ENCODE data around the gene PLPP4.

Gene PLPP4

DNA sequence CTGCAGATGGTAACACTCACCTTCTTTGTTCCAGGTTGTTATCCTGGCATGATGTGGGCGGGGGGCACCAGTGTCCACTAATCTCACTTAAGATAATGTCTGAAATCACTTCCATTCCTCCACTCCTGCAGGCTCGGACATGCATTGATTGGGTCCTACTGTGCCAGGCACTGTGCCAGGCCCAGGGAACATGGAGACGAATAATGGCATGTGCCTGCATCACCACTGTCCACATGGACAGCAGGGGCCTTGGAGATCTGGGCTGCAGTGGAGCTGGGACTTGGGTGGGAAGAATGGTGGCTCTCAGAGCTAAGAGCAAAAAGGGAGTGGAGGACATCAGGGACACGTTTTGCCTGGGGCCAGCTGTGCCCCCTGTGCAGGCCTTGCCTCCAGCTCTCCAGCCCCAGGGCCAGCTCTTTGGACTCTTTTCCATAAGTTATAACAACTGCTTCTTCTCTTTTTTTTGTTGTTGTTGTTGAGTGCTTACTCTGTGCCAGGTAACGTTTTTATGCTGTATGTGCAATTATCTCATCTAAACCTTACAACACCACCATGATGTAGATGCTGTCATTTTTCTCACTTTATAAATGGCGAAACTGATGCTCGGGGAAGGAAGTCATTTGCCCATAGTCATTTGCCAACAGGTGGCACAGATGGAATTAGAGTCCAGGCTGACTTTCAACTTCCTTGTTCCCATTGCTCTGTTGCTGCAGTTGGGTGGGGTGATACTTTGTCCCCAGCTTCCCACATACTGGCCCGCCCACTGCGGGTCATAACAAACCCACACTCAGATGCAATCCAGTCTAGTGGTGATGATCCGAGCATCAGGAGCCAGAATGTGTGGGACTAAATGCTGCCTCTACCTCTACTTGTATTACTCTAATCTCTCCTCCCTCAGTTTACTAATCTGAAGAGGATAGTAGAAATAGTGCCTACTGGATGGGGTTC lies 19.1 kb downstream of the PLPP4 start:
- no peak overlapping the region for H3K4me3 ChIP-seq (ENCODE audit: low read length)
- no peak overlapping the region for H3K9ac ChIP-seq (ENCODE audit: low read depth, low read length)
- no peaks in the 10 kb centered on the region for H3K36me3 ChIP-seq (ENCODE audit: insufficient read depth, low read length)
- H3K27me3 ChIP-seq (ENCODE audit: insufficient read depth, low read length) = no peaks in the 10 kb centered on the region
- no peak overlapping the region for H3K27ac ChIP-seq (ENCODE audit: low read depth, low read length)
- WGBS = 88% methylated on average over 10 of the region's 10 CpGs
- H3K9me3 ChIP-seq (ENCODE audit: insufficient read depth, low read depth, low read length) = peaks cover 4% of the 10 kb centered on the region; the same call in 1 of the 2 replicates
- H3K4me1 ChIP-seq (ENCODE audit: insufficient read depth, low read length) = no peaks in the 10 kb centered on the region

DNA sequence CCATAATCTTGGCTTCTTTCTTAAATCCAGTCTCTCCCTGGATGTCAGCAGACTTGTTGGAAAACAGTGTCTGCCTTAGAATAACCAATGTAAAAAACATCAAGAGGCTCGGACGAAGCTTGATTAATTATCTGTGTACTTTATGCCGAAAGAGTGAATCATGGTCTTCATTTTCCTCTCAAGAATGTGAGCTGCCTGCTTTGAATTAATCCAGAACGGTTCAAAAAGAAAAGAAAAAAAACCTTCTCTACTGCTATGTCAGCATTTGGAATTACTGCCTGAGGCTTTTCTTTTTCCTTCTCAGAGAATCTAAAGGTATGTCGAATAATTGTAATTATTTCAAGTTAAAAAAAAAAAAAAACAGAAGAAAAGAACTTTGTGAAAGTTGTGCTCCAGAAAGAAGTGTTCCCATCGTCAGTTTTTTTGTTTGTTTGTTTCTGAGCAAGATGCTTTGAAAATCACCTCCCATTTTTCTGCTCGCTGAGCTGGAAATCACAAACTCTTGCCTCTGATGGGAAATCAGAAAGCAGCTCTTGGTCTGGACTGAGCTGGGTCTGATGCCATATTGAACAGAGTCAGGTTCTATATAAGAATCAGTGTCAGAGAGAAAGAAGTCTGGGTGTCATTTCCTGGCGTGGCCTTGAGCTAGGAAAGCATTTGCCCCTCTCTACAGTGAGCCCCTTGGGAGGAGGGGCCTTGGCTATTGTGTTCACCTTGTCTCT lies 20.2 kb downstream of the PLPP4 start:
- WGBS = 85% methylated on average over 6 of the region's 8 CpGs
- Histone ChIP-seq H3K4me3 (ENCODE audit: low read length) (no peak overlapping the region), H3K9ac (ENCODE audit: low read depth, low read length) (no peak overlapping the region), H3K9me3 (ENCODE audit: insufficient read depth, low read depth, low read length) (no peaks in the 10 kb centered on the region), H3K4me1 (ENCODE audit: insufficient read depth, low read length) (no peaks in the 10 kb centered on the region), H3K27ac (ENCODE audit: low read depth, low read length) (no peak overlapping the region), H3K36me3 (ENCODE audit: insufficient read depth, low read length) (no peaks in the 10 kb centered on the region), H3K27me3 (ENCODE audit: insufficient read depth, low read length) (no peaks in the 10 kb centered on the region)

DNA sequence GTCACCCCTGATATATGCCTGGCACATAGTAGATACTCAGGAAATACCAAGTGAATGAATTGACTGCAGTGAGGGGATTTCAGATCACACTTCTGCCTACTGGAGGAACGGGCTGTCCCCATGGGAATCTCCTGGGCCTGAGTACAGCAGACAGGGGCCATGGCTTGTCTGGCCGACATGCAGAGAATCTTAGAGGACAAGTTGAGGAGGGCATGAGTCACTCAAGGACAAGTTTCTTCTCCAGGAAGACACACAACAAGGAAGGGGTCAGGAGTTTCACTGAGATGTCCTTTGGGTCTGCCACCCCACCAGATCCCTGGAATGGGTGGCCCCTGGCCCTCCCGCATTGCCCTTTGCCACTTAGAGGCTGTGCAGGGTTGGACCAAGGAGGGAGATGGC lies 20.7 kb downstream of the PLPP4 start:
- 92% methylated on average over 3 of the region's 3 CpGs for WGBS
- Histone ChIP-seq H3K4me3 (ENCODE audit: low read length) (no peak overlapping the region), H3K9ac (ENCODE audit: low read depth, low read length) (no peak overlapping the region), H3K4me1 (ENCODE audit: insufficient read depth, low read length) (no peaks in the 10 kb centered on the region), H3K27ac (ENCODE audit: low read depth, low read length) (no peak overlapping the region), H3K27me3 (ENCODE audit: insufficient read depth, low read length) (no peaks in the 10 kb centered on the region), H3K9me3 (ENCODE audit: insufficient read depth, low read depth, low read length) (no peaks in the 10 kb centered on the region), H3K36me3 (ENCODE audit: insufficient read depth, low read length) (no peaks in the 10 kb centered on the region)

DNA sequence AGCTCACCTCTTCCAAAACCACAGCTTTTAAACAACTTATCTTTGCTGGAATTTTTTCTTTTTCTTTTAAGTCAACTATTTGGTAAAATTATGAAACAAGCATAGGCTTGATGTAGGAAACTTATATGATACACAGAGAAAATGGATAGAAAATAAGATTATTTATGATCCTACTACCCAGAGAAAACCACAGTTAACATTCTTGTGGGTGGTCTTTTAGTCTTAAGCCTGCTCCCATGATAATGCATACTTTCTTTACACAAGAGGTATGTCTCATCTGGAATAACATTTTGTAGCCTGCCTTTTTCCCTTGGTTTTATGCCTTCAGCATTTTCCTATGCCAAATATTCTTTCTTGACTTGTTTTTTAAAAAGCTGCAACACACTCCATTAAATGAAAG lies 21.4 kb downstream of the PLPP4 start:
- Histone ChIP-seq H3K27me3 (ENCODE audit: insufficient read depth, low read length) (no peaks in the 10 kb centered on the region), H3K36me3 (ENCODE audit: insufficient read depth, low read length) (no peaks in the 10 kb centered on the region), H3K4me3 (ENCODE audit: low read length) (no peak overlapping the region), H3K4me1 (ENCODE audit: insufficient read depth, low read length) (no peaks in the 10 kb centered on the region), H3K9me3 (ENCODE audit: insufficient read depth, low read depth, low read length) (no peaks in the 10 kb centered on the region), H3K9ac (ENCODE audit: low read depth, low read length) (no peak overlapping the region), H3K27ac (ENCODE audit: low read depth, low read length) (no peak overlapping the region)

DNA sequence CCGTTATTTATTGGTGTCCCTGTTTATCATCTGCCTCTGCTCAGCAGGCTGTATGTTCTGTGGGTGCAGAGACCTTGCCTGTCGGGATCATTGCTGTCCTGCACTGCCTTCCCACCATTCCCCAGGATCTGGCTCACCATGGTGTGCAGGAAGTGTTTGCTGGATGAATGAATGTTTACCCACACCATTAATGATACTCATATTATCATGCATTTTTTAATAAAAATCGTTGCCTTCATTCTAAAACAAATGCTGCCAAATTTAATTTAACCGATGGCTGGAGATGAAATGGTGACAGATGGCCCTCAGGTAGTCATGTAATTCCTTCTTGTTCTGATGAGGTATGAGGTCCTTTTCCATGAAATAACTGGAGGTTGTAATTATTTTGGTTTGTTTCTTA lies 22.5 kb downstream of the PLPP4 start:
- no peaks in the 10 kb centered on the region for H3K27me3 ChIP-seq (ENCODE audit: insufficient read depth, low read length)
- WGBS = 96% methylated on average over 4 of the region's 4 CpGs
- H3K4me3 ChIP-seq (ENCODE audit: low read length) = no peak overlapping the region
- no peak overlapping the region for H3K27ac ChIP-seq (ENCODE audit: low read depth, low read length)
- no peak overlapping the region for H3K9ac ChIP-seq (ENCODE audit: low read depth, low read length)
- H3K9me3 ChIP-seq (ENCODE audit: insufficient read depth, low read depth, low read length) = no peaks in the 10 kb centered on the region
- no peaks in the 10 kb centered on the region for H3K36me3 ChIP-seq (ENCODE audit: insufficient read depth, low read length)
- no peaks in the 10 kb centered on the region for H3K4me1 ChIP-seq (ENCODE audit: insufficient read depth, low read length)

DNA sequence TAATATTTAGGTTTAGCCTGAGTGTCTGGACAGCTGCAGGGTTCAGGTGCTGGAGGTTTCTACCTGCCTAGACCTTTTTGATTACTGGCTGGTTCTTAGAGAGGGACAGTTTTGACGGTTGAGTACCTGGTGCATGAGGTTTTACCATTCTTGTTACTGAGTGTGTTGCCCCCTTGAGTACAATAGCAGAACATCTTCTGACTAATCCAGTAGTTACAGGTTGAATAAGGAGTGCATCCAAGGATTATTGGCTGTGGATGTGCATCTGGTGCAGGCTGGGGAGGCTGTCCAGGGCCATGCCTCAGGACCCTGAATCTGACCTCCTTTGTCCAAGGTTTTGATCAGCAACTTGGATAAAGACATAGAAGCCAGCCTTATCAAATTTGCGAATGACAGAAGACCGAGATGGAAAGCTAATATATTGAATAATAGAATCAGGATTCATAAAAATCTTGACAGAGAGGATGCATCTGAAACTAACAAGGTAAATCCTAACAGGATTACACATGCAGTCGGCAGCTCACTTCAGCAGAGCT lies 23.1 kb downstream of the PLPP4 start:
- H3K4me3 ChIP-seq (ENCODE audit: low read length) = no peak overlapping the region
- H3K9me3 ChIP-seq (ENCODE audit: insufficient read depth, low read depth, low read length) = no peaks in the 10 kb centered on the region
- no peaks in the 10 kb centered on the region for H3K4me1 ChIP-seq (ENCODE audit: insufficient read depth, low read length)
- no peaks in the 10 kb centered on the region for H3K27me3 ChIP-seq (ENCODE audit: insufficient read depth, low read length)
- no peak overlapping the region for H3K27ac ChIP-seq (ENCODE audit: low read depth, low read length)
- H3K9ac ChIP-seq (ENCODE audit: low read depth, low read length) = no peak overlapping the region
- no peaks in the 10 kb centered on the region for H3K36me3 ChIP-seq (ENCODE audit: insufficient read depth, low read length)
- 84% methylated on average over 4 of the region's 4 CpGs for WGBS

DNA sequence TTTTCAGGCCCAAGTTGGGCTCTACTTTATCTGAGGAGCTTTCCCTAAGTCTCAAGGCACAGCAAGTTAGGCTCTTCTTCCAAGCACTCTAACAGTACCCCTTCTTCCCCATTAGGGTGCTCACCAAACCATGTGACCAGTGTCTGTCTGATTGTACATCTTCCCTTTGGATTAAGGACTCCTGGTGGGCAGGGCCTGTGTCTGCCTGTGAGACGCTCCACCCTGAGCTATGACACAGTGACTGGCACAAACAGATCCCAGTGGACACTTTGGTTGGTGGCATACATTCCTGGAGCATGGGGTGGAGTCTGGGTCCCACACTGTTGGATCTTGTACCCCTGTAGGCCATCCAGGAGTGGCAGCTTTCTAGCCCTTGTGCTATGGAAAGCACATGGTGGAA lies 23.8 kb downstream of the PLPP4 start:
- no peaks in the 10 kb centered on the region for H3K27me3 ChIP-seq (ENCODE audit: insufficient read depth, low read length)
- no peak overlapping the region for H3K4me3 ChIP-seq (ENCODE audit: low read length)
- no peaks in the 10 kb centered on the region for H3K9me3 ChIP-seq (ENCODE audit: insufficient read depth, low read depth, low read length)
- WGBS = 90% methylated on average over 1 of the region's 1 CpG
- no peak overlapping the region for H3K27ac ChIP-seq (ENCODE audit: low read depth, low read length)
- no peaks in the 10 kb centered on the region for H3K4me1 ChIP-seq (ENCODE audit: insufficient read depth, low read length)
- H3K36me3 ChIP-seq (ENCODE audit: insufficient read depth, low read length) = no peaks in the 10 kb centered on the region
- no peak overlapping the region for H3K9ac ChIP-seq (ENCODE audit: low read depth, low read length)

DNA sequence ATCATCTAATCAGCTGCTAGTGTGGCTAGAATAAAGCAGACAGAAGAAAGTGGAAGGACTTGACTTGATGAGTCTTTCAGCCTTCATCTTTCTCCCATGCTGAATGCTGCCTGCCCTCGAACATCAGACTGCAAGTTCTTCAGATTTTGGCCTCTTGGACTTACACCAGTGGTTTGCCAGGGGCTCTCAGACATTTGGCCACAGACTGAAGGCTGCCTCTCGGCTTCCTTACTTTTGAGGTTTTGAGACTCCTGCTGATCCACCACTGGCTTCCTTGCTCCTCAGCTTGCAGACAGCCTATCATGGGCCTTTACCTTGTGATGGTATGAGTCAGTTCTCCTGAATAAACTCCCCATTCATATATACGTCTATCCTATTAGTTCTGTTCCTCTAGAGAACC lies 26.0 kb downstream of the PLPP4 start:
- Histone ChIP-seq H3K4me3 (ENCODE audit: low read length) (no peak overlapping the region), H3K27me3 (ENCODE audit: insufficient read depth, low read length) (no peaks in the 10 kb centered on the region), H3K4me1 (ENCODE audit: insufficient read depth, low read length) (no peaks in the 10 kb centered on the region), H3K36me3 (ENCODE audit: insufficient read depth, low read length) (no peaks in the 10 kb centered on the region), H3K9ac (ENCODE audit: low read depth, low read length) (no peak overlapping the region), H3K9me3 (ENCODE audit: insufficient read depth, low read depth, low read length) (no peaks in the 10 kb centered on the region), H3K27ac (ENCODE audit: low read depth, low read length) (no peak overlapping the region)
- WGBS = 88% methylated on average over 2 of the region's 3 CpGs

DNA sequence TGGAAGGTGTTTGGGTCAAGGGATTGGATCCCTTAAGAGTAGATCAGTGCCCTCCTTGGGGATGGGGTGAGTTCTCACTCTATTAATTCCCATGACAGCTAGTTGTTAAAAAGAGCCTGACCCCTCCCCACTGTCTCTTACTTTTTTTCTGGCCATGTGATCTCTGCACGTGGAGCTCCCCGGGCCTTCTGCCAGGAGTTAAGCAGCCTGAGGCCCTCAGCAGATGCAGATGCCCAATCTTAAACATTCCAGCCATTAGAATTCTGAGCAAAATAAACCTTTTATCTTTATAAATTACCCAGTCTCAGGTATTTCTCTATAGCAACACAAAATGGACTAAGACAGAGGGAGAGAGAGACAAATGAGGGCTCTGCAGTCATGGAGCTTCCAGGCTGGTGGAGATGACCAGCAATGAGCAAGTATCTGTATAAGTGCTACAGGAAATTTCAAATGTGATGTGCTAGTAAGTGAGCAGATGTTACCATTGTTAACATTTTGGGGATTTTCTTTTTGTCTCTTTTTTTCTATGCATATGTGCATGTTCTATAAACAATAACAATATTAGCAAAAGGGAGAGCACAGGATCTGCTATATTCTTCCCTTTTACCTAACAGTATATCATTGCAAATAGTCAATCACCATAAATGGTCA lies 26.7 kb downstream of the PLPP4 start:
- H3K9me3 ChIP-seq (ENCODE audit: insufficient read depth, low read depth, low read length) = no peaks in the 10 kb centered on the region
- H3K4me1 ChIP-seq (ENCODE audit: insufficient read depth, low read length) = no peaks in the 10 kb centered on the region
- no peak overlapping the region for H3K9ac ChIP-seq (ENCODE audit: low read depth, low read length)
- H3K27me3 ChIP-seq (ENCODE audit: insufficient read depth, low read length) = no peaks in the 10 kb centered on the region
- 87% methylated on average over 2 of the region's 2 CpGs for WGBS
- no peaks in the 10 kb centered on the region for H3K36me3 ChIP-seq (ENCODE audit: insufficient read depth, low read length)
- H3K27ac ChIP-seq (ENCODE audit: low read depth, low read length) = no peak overlapping the region
- H3K4me3 ChIP-seq (ENCODE audit: low read length) = no peak overlapping the region

DNA sequence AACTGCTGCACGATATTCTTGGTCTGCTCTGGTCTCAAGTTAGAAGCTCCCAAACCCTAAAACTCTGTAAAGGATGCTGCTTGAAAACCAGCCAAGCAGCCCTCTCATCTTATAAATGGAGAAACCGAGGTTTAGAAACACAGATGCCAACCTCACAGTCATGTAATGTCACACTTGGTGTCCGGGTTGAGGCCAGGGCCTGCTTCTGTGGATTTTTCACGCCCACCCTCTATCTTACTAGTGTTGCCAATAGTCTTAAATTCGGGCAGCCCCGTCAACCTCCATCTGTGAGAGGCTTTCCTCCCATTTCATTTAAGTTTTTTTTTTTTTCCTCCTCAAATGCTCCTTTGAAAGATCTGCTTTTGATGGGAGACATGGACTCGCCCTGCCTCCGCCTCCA lies 28.9 kb downstream of the PLPP4 start:
- Histone ChIP-seq H3K9me3 (ENCODE audit: insufficient read depth, low read depth, low read length) (no peaks in the 10 kb centered on the region), H3K4me3 (ENCODE audit: low read length) (no peak overlapping the region), H3K9ac (ENCODE audit: low read depth, low read length) (no peak overlapping the region), H3K27me3 (ENCODE audit: insufficient read depth, low read length) (no peaks in the 10 kb centered on the region), H3K4me1 (ENCODE audit: insufficient read depth, low read length) (no peaks in the 10 kb centered on the region), H3K27ac (ENCODE audit: low read depth, low read length) (no peak overlapping the region), H3K36me3 (ENCODE audit: insufficient read depth, low read length) (no peaks in the 10 kb centered on the region)
- WGBS = 96% methylated on average over 8 of the region's 8 CpGs

DNA sequence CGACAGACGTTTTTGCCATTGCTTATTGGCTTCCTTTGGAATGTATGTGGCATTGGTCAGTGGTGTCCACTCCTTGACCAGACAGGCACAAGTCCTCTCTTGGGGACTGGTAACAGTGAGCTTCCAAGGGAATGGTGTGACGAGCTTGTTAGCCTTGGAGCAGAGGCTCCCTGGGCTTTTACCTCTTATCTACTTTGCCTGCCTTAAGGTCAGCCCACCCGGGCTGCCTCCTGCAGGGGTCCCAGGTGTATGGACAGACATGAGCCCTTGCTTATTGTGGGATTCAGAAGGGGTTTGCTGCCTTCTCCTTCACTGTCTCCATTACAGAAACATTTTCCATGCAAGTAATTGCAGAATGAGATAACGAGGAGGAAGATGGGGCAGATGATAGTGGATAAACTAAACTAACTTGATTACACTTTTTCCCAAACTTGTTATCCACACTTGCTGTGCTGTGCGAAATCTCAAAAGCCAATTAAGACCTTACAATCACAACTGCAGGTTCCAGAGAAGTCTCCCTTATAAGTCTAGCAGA lies 29.7 kb downstream of the PLPP4 start:
- no peaks in the 10 kb centered on the region for H3K36me3 ChIP-seq (ENCODE audit: insufficient read depth, low read length)
- H3K9ac ChIP-seq (ENCODE audit: low read depth, low read length) = no peak overlapping the region
- H3K4me1 ChIP-seq (ENCODE audit: insufficient read depth, low read length) = no peaks in the 10 kb centered on the region
- H3K27ac ChIP-seq (ENCODE audit: low read depth, low read length) = no peak overlapping the region
- H3K9me3 ChIP-seq (ENCODE audit: insufficient read depth, low read depth, low read length) = no peaks in the 10 kb centered on the region
- no peaks in the 10 kb centered on the region for H3K27me3 ChIP-seq (ENCODE audit: insufficient read depth, low read length)
- H3K4me3 ChIP-seq (ENCODE audit: low read length) = no peak overlapping the region
- 87% methylated on average over 5 of the region's 6 CpGs for WGBS

Measured in HUES64 (cell line).